Effector memory CD8-positive, alpha-beta T cell (primary cell): Measurements from ENCODE around the gene MANBA.
A peak's percentile ranks its signal among the peaks of the same experiment; 100 is the strongest.
"Not testable (repeated sequence)": the region's sequence is repeated elsewhere in the genome, so short reads cannot be mapped to it uniquely, and the experiment has no call there.

Source experiments
- ATAC-seq: fragments of 150-1000 bp; cut with Tn5 transposase; replicated peaks from 2 replicates; pipeline ENCODE4 v1.10.0; 2021; ENCODE audit warnings: mild to moderate bottlenecking, moderate library complexity
- DNase-seq, 3 experiments: peaks; one replicate each; pipeline ENCODE4 v3.0.0; 2021
- H3K27ac Mint-ChIP-seq, 2 donors: one replicate each; pipeline ENCODE4 v1.8.0; 2022; ENCODE audit warnings: mild to moderate bottlenecking in 2 of 2, mixed read lengths in 2 of 2, moderate library complexity in 2 of 2
- H3K27me3 Mint-ChIP-seq, 2 donors: one replicate each; pipeline ENCODE4 v1.8.0; 2022; ENCODE audit warnings: mixed read lengths in 2 of 2
- H3K36me3 Mint-ChIP-seq: one replicate; pipeline ENCODE4 v1.8.0; 2022; ENCODE audit warnings: mild to moderate bottlenecking, moderate library complexity, mixed read lengths; ENCODE audit not compliant: insufficient read depth
- H3K4me1 Mint-ChIP-seq, 2 donors: one replicate each; pipeline ENCODE4 v1.8.0; 2022; ENCODE audit warnings: low read depth in 2 of 2, mixed read lengths in 2 of 2
- H3K4me3 Mint-ChIP-seq, 2 donors: one replicate each; pipeline ENCODE4 v1.8.0; 2022; ENCODE audit warnings: mild to moderate bottlenecking in 2 of 2, mixed read lengths in 2 of 2, moderate library complexity in 2 of 2
- H3K9me3 Mint-ChIP-seq, 2 donors: one replicate each; pipeline ENCODE4 v1.8.0; 2022; ENCODE audit warnings: mixed read lengths in 2 of 2

The MANBA gene

GRCh38 chr4:102757681-102758080, 3.1 kb downstream of the MANBA start:
- DNase-seq (no peak), ATAC-seq (no peak)
- peaks cover 34% of the 10 kb centered on the region in 2 donors for H3K4me1 Mint-ChIP-seq
- peaks cover 7% of the 10 kb centered on the region for H3K36me3 Mint-ChIP-seq
- no peaks in the 10 kb centered on the region for H3K9me3 Mint-ChIP-seq
- no peaks in the 10 kb centered on the region for H3K27me3 Mint-ChIP-seq
- no peak overlapping the region for H3K4me3 Mint-ChIP-seq
- peak overlapping the region in 1 of 2 donors; percentile 42 for H3K27ac Mint-ChIP-seq

- H3K4me1 Mint-ChIP-seq, result peaks cover 15 to 16% of the 10 kb centered on the region in 2 donors
- no peak overlapping the region for H3K27ac Mint-ChIP-seq
- ATAC-seq, result no peak
- H3K36me3 Mint-ChIP-seq, result peaks cover 6% of the 10 kb centered on the region
- H3K9me3 Mint-ChIP-seq, result no peaks in the 10 kb centered on the region
- H3K4me3 Mint-ChIP-seq, result no peak overlapping the region
- no peak for DNase-seq
- H3K27me3 Mint-ChIP-seq, result no peaks in the 10 kb centered on the region
Measured at GRCh38 chr4:102754044-102754443, 6.7 kb downstream of the MANBA start.

GRCh38 chr4:102751941-102752340, 8.8 kb downstream of the MANBA start:
- DNase-seq, result no peak
- Mint-ChIP-seq H3K4me3 (no peak overlapping the region), H3K4me1 (peaks cover 0 to 3% of the 10 kb centered on the region in 2 donors), H3K27me3 (no peaks in the 10 kb centered on the region), H3K9me3 (no peaks in the 10 kb centered on the region), H3K36me3 (peaks cover 3% of the 10 kb centered on the region), H3K27ac (no peak overlapping the region)
- no peak for ATAC-seq

- not testable (repeated sequence) for H3K36me3 Mint-ChIP-seq, H3K27ac Mint-ChIP-seq
- peaks cover 7 to 24% of the 10 kb centered on the region in 2 donors for H3K4me1 Mint-ChIP-seq
Measured at GRCh38 chr4:102743352-102743751, 17.4 kb downstream of the MANBA start.

GRCh38 chr4:102738802-102739201, 22.0 kb downstream of the MANBA start:
- ATAC-seq, H3K36me3 Mint-ChIP-seq, H3K27me3 Mint-ChIP-seq, DNase-seq, H3K4me3 Mint-ChIP-seq, H3K27ac Mint-ChIP-seq: not testable (repeated sequence)
- Mint-ChIP-seq H3K9me3 (peaks cover 3 to 13% of the 10 kb centered on the region in 2 donors), H3K4me1 (peaks cover 26 to 56% of the 10 kb centered on the region in 2 donors)

More at GRCh38 chr4:102743352-102743751, 17.4 kb downstream of the MANBA start:
- not testable (repeated sequence) for H3K4me3 Mint-ChIP-seq, H3K27me3 Mint-ChIP-seq, DNase-seq
- H3K9me3 Mint-ChIP-seq, result peaks cover 3 to 13% of the 10 kb centered on the region in 2 donors
- peak; percentile 43 for ATAC-seq

GRCh38 chr4:102736636-102737549, 23.9 kb downstream of the MANBA start:
- ATAC-seq, result no peak
- no peak overlapping the region for H3K4me3 Mint-ChIP-seq
- H3K36me3 Mint-ChIP-seq, result peaks cover 8% of the 10 kb centered on the region
- H3K9me3 Mint-ChIP-seq, result peaks cover 3 to 13% of the 10 kb centered on the region in 2 donors
- DNase-seq, result no peak
- no peaks in the 10 kb centered on the region for H3K27me3 Mint-ChIP-seq
- peaks cover 20 to 52% of the 10 kb centered on the region in 2 donors for H3K4me1 Mint-ChIP-seq
- H3K27ac Mint-ChIP-seq, result no peak overlapping the region

GRCh38 chr4:102735582-102735981, 25.2 kb downstream of the MANBA start:
- ATAC-seq, result no peak
- H3K27ac Mint-ChIP-seq, result peak overlapping the region in 1 of 2 donors; percentile 91

GRCh38 chr4:102734591-102735385, 26.0 kb downstream of the MANBA start:
- H3K4me1 Mint-ChIP-seq, result peaks cover 20 to 47% of the 10 kb centered on the region in 2 donors
- H3K36me3 Mint-ChIP-seq, result peaks cover 12% of the 10 kb centered on the region
- H3K9me3 Mint-ChIP-seq, result peaks cover 5 to 20% of the 10 kb centered on the region in 2 donors
- H3K27ac Mint-ChIP-seq, result peak overlapping the region; percentile 75 to 91
- no peak for DNase-seq
- peak; percentile 70 for ATAC-seq
- H3K4me3 Mint-ChIP-seq, result no peak overlapping the region
- H3K27me3 Mint-ChIP-seq, result no peaks in the 10 kb centered on the region

More at GRCh38 chr4:102735582-102735981, 25.2 kb downstream of the MANBA start:
- no peaks in the 10 kb centered on the region for H3K27me3 Mint-ChIP-seq
- H3K9me3 Mint-ChIP-seq, result peaks cover 5 to 20% of the 10 kb centered on the region in 2 donors
- H3K4me3 Mint-ChIP-seq, result no peak overlapping the region
- peaks cover 20 to 47% of the 10 kb centered on the region in 2 donors for H3K4me1 Mint-ChIP-seq
- DNase-seq, result no peak
- peaks cover 8% of the 10 kb centered on the region for H3K36me3 Mint-ChIP-seq

GRCh38 chr4:102734116-102734515, 26.7 kb downstream of the MANBA start:
- Mint-ChIP-seq H3K9me3 (peaks cover 5 to 14% of the 10 kb centered on the region in 2 donors), H3K27ac (peak overlapping the region; percentile 75 to 91), H3K36me3 (peaks cover 15% of the 10 kb centered on the region)

GRCh38 chr4:102733084-102733483, 27.7 kb downstream of the MANBA start:
- DNase-seq (no peak), ATAC-seq (no peak)
- no peaks in the 10 kb centered on the region for H3K27me3 Mint-ChIP-seq
- no peak overlapping the region for H3K4me3 Mint-ChIP-seq
- peaks cover 15% of the 10 kb centered on the region for H3K36me3 Mint-ChIP-seq
- H3K27ac Mint-ChIP-seq, result peak overlapping the region in 1 of 2 donors; percentile 75
- peaks cover 24 to 47% of the 10 kb centered on the region in 2 donors for H3K4me1 Mint-ChIP-seq
- peaks cover 3 to 7% of the 10 kb centered on the region in 2 donors for H3K9me3 Mint-ChIP-seq

More at GRCh38 chr4:102734116-102734515, 26.7 kb downstream of the MANBA start:
- H3K4me3 Mint-ChIP-seq, result no peak overlapping the region
- no peaks in the 10 kb centered on the region for H3K27me3 Mint-ChIP-seq
- DNase-seq (no peak), ATAC-seq (no peak)
- peaks cover 25 to 53% of the 10 kb centered on the region in 2 donors for H3K4me1 Mint-ChIP-seq

- DNase-seq (no peak), ATAC-seq (no peak)
- Mint-ChIP-seq H3K9me3 (peaks cover 3 to 7% of the 10 kb centered on the region in 2 donors), H3K4me1 (peaks cover 22 to 46% of the 10 kb centered on the region in 2 donors), H3K36me3 (peaks cover 15% of the 10 kb centered on the region), H3K27ac (no peak overlapping the region), H3K27me3 (no peaks in the 10 kb centered on the region), H3K4me3 (no peak overlapping the region)
Measured at GRCh38 chr4:102732678-102733077, 28.1 kb downstream of the MANBA start.

GRCh38 chr4:102730968-102731533, 29.7 kb downstream of the MANBA start:
- DNase-seq (no peak), ATAC-seq (no peak)
- Mint-ChIP-seq H3K4me1 (peaks cover 17 to 38% of the 10 kb centered on the region in 2 donors), H3K27me3 (no peaks in the 10 kb centered on the region), H3K27ac (peak overlapping the region in 1 of 2 donors; percentile 16), H3K36me3 (peaks cover 15% of the 10 kb centered on the region), H3K4me3 (no peak overlapping the region), H3K9me3 (peaks cover 3 to 7% of the 10 kb centered on the region in 2 donors)

- H3K27me3 Mint-ChIP-seq, DNase-seq, H3K9me3 Mint-ChIP-seq, H3K4me3 Mint-ChIP-seq, H3K27ac Mint-ChIP-seq, ATAC-seq: not testable (repeated sequence)
- peaks cover 15% of the 10 kb centered on the region for H3K36me3 Mint-ChIP-seq
- peaks cover 10 to 30% of the 10 kb centered on the region in 2 donors for H3K4me1 Mint-ChIP-seq
Measured at GRCh38 chr4:102729486-102729885, 31.3 kb downstream of the MANBA start.
